ENCODE data around the gene ITPR2. TPM values are rescaled to one million over a fixed set of nuclear protein-coding genes. Genes with fewer than 3 reads are reported as not detected.

Gene ITPR2
- total and polyA plus RNA-seq, 2 of the 8 experiments (the other 6 are each of a cell fraction or from before 2014, with no cell fraction given), result 4.1 to 48.3 TPM

DNA sequence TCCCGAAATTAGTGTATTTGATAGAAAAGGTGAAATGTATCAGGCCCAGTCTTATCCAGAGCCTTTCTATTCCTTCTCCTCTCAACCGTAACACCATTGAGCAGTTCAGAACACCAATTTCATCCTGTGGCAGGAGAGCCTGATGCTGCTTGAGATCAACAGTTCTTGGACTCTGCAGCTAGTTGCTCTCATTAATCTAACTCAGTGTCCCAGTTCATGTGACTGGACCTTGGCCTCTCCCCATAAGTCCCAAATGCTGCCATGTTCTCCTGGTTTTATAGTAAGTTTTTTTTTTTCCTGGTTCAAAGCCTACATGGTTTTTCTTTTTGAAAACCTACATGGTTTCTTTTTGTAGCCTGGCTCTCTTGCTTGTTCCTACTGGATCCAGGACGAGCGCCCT is 293.9 kb downstream of the ITPR2 start (continued):
- TF ChIP-seq, protein P1, sequence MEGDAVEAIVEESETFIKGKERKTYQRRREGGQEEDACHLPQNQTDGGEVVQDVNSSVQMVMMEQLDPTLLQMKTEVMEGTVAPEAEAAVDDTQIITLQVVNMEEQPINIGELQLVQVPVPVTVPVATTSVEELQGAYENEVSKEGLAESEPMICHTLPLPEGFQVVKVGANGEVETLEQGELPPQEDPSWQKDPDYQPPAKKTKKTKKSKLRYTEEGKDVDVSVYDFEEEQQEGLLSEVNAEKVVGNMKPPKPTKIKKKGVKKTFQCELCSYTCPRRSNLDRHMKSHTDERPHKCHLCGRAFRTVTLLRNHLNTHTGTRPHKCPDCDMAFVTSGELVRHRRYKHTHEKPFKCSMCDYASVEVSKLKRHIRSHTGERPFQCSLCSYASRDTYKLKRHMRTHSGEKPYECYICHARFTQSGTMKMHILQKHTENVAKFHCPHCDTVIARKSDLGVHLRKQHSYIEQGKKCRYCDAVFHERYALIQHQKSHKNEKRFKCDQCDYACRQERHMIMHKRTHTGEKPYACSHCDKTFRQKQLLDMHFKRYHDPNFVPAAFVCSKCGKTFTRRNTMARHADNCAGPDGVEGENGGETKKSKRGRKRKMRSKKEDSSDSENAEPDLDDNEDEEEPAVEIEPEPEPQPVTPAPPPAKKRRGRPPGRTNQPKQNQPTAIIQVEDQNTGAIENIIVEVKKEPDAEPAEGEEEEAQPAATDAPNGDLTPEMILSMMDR (IDR thresholded peaks at IDR 0.05; ENCODE audit: control extremely low read depth in 1 of 3, insufficient read depth in 1 of 3, low read depth in 1 of 3, low read length in 3 of 3), result no peak
- no peak for TF ChIP-seq CREB1 (IDR thresholded peaks at IDR 0.05)
